H1 (cell line): ENCODE measurements around the gene JAM2. TPM values are rescaled to one million over a fixed set of nuclear protein-coding genes. Genes with fewer than 3 reads are reported as not detected.
"Not testable (repeated sequence)": the region's sequence is repeated elsewhere in the genome, so short reads cannot be mapped to it uniquely, and the experiment has no call there.

Experiments used
- CTCF ChIA-PET: fragments of 300-600 bp; sonication (Branson Sonifier 250); formaldehyde crosslinking; loops from one replicate; lab custom pipeline; 2021; ENCODE audit not compliant: partially characterized antibody; lab: Charles Lee
- POLR2A ChIA-PET: fragments of 300-600 bp; sonication (Branson Sonifier 250); formaldehyde crosslinking; loops from one replicate; lab custom pipeline; 2021; ENCODE audit warnings: inconsistent platforms; ENCODE audit not compliant: partially characterized antibody; lab: Charles Lee
- DNase-seq, 2 experiments: peaks; one replicate each; pipeline versions ENCODE4 v3.0.0 to v3.0.0-alpha.2; 2010 to 2022; ENCODE audit warnings: low spot score in 2 of 2, low read depth in 1 of 2, mixed read lengths in 1 of 2
- FAIRE-seq: peaks from 2 replicates; lab custom pipeline; 2011; peaks lifted over from hg19 to GRCh38; lab: Jason Lieb, UNC
- H2AFZ ChIP-seq: 2 replicates; pipeline ENCODE4 v1.8.1; 2012; ENCODE audit warnings: low read length, inconsistent platforms
- H2AK5ac ChIP-seq: 2 replicates; pipeline ENCODE4 v1.6.1; 2013; ENCODE audit warnings: low read depth, low read length
- H2BK120ac ChIP-seq: replicated peaks from 2 replicates; pipeline ENCODE3; 2013; ENCODE audit warnings: low read depth, low read length, inconsistent platforms
- H2BK12ac ChIP-seq: 2 replicates; pipeline ENCODE4 v1.6.1; 2013; ENCODE audit warnings: low read depth, low read length
- H2BK15ac ChIP-seq: 2 replicates; pipeline ENCODE4 v1.6.1; 2013; ENCODE audit warnings: low read length
- H2BK20ac ChIP-seq: 2 replicates; pipeline ENCODE4 v1.6.1; 2013; ENCODE audit warnings: low read length
- H2BK5ac ChIP-seq: 2 replicates; pipeline ENCODE4 v1.6.1; 2013; ENCODE audit warnings: low read depth, low read length
- H3K14ac ChIP-seq: 2 replicates; pipeline ENCODE4 v1.6.1; 2013; ENCODE audit warnings: inconsistent platforms; ENCODE audit not compliant: insufficient read length
- H3K18ac ChIP-seq: 2 replicates; pipeline ENCODE4 v1.6.1; 2013; ENCODE audit warnings: low read length; ENCODE audit errors: extremely low read depth
- H3K23ac ChIP-seq: 2 replicates; pipeline ENCODE4 v1.6.1; 2013; ENCODE audit warnings: inconsistent platforms; ENCODE audit not compliant: insufficient read length
- H3K23me2 ChIP-seq: 2 replicates; pipeline ENCODE4 v1.6.1; 2013; ENCODE audit warnings: low read depth, low read length
- H3K27ac ChIP-seq: 2 replicates; pipeline ENCODE4 v1.6.1; 2011; ENCODE audit warnings: low read depth, low read length, inconsistent platforms
- H3K27me3 ChIP-seq, 4 experiments: replicated peaks in 1 of 4; 1 replicate in 1 of 4; 2 replicates in 3 of 4; pipeline versions ENCODE4 v1.6.1 to v1.8.1; 2011 to 2013; ENCODE audit warnings: low read length in 3 of 4, mild to moderate bottlenecking in 3 of 4, inconsistent platforms in 2 of 4, mixed read lengths in 2 of 4, moderate library complexity in 1 of 4; ENCODE audit not compliant: control insufficient read depth in 3 of 4, insufficient read depth in 3 of 4; ENCODE audit errors: extremely low read depth in 1 of 4
- H3K36me3 ChIP-seq, 4 experiments: 2 replicates each; pipeline versions ENCODE4 v1.6.1 to v1.8.1; 2011 to 2013; ENCODE audit warnings: mild to moderate bottlenecking in 4 of 4, low read length in 3 of 4, moderate library complexity in 2 of 4, control low read depth in 1 of 4, inconsistent platforms in 1 of 4; ENCODE audit not compliant: insufficient read depth in 4 of 4, control insufficient read depth in 2 of 4
- H3K4ac ChIP-seq: replicated peaks from 2 replicates; pipeline ENCODE3; 2013; ENCODE audit warnings: low read length, low read depth, mixed read lengths, inconsistent platforms; ENCODE audit not compliant: insufficient read length
- H3K4me1 ChIP-seq, 4 experiments: replicated peaks in 1 of 4; 1 replicate in 1 of 4; 2 replicates in 3 of 4; pipeline versions ENCODE4 v1.6.1 to v1.8.1; 2011 to 2013; ENCODE audit warnings: low read length in 3 of 4, inconsistent platforms in 2 of 4, mixed read lengths in 1 of 4; ENCODE audit not compliant: insufficient read depth in 4 of 4, control insufficient read depth in 3 of 4
- H3K4me2 ChIP-seq, 2 experiments: 2 replicates each; pipeline versions ENCODE4 v1.6.1 to v1.8.1; 2011 to 2013; ENCODE audit warnings: low read depth in 2 of 2, low read length in 2 of 2, control low read depth in 1 of 2, inconsistent platforms in 1 of 2, mild to moderate bottlenecking in 1 of 2; ENCODE audit not compliant: insufficient read depth in 1 of 2
- H3K4me3 ChIP-seq, 4 experiments: fragments of 200-600, 300-600 bp in 1 of 4; sonication (generic), shearing (Covaris generic), sonication (Bioruptor Twin) in 1 of 4; 2 replicates each; pipeline versions ENCODE4 v1.5.1 to v1.8.1; 2011 to 2016; ENCODE audit warnings: low read length in 4 of 4, low read depth in 3 of 4, control low read depth in 2 of 4, inconsistent platforms in 2 of 4, mild to moderate bottlenecking in 2 of 4, mixed read lengths in 1 of 4, moderate library complexity in 1 of 4; ENCODE audit not compliant: insufficient read depth in 2 of 4; ENCODE audit errors: extremely low read depth in 1 of 4
- H3K56ac ChIP-seq: replicated peaks from 2 replicates; pipeline ENCODE3; 2013; ENCODE audit warnings: low read depth, mild to moderate bottlenecking, mixed read lengths, low read length, inconsistent platforms; ENCODE audit not compliant: insufficient read length
- H3K79me1 ChIP-seq: 2 replicates; pipeline ENCODE4 v1.6.1; 2013; ENCODE audit warnings: low read depth, low read length, control low read depth
- H3K79me2 ChIP-seq, 2 experiments: 2 replicates each; pipeline versions ENCODE4 v1.6.1 to v1.8.1; 2012 to 2013; ENCODE audit warnings: low read length in 2 of 2, mild to moderate bottlenecking in 2 of 2, inconsistent platforms in 1 of 2; ENCODE audit not compliant: insufficient read depth in 2 of 2, control insufficient read depth in 1 of 2
- H3K9ac ChIP-seq, 4 experiments: replicated peaks in 1 of 4; 1 replicate in 1 of 4; 2 replicates in 3 of 4; pipeline versions ENCODE4 v1.6.1 to v1.8.1; 2011 to 2013; ENCODE audit warnings: low read depth in 3 of 4, low read length in 3 of 4, control low read depth in 2 of 4, mild to moderate bottlenecking in 2 of 4, moderate library complexity in 2 of 4, inconsistent platforms in 1 of 4; ENCODE audit errors: extremely low read depth in 1 of 4
- H3K9me3 ChIP-seq, 2 experiments: 2 replicates each; pipeline versions ENCODE4 v1.6.1 to v1.8.1; 2012 to 2013; ENCODE audit warnings: mild to moderate bottlenecking in 2 of 2, moderate library complexity in 2 of 2, control low read depth in 1 of 2, inconsistent platforms in 1 of 2, low read depth in 1 of 2, low read length in 1 of 2, mixed read lengths in 1 of 2; ENCODE audit not compliant: insufficient read depth in 2 of 2
- H4K20me1 ChIP-seq, 2 experiments: replicated peaks in 1 of 2; 2 replicates each; pipeline versions ENCODE3 to v1.8.1; 2011 to 2013; ENCODE audit warnings: inconsistent platforms in 2 of 2, low read length in 2 of 2, mild to moderate bottlenecking in 1 of 2; ENCODE audit not compliant: insufficient read depth in 2 of 2, control insufficient read depth in 1 of 2
- H4K5ac ChIP-seq: 2 replicates; pipeline ENCODE4 v1.6.1; 2013; ENCODE audit warnings: low read length, low read depth, mixed read lengths, inconsistent platforms; ENCODE audit not compliant: insufficient read length
- H4K8ac ChIP-seq: 2 replicates; pipeline ENCODE4 v1.8.0; 2013; ENCODE audit warnings: mild to moderate bottlenecking, moderate library complexity, low read length, inconsistent platforms; ENCODE audit not compliant: insufficient read depth; ENCODE audit errors: extremely low read depth
- H4K91ac ChIP-seq: replicated peaks from 2 replicates; pipeline ENCODE3; 2013; ENCODE audit warnings: low read length, mixed read lengths, inconsistent platforms; ENCODE audit not compliant: insufficient read length
- WGBS, 2 experiments: shearing (Covaris generic) in 1 of 2; methylation state at CpG; one replicate each; pipeline versions ENCODE4 v1.1.6 to v1.1.7; 2013 to 2015; ENCODE audit warnings: low lambda C conversion rate in 2 of 2, mixed read lengths in 2 of 2, inconsistent platforms in 1 of 2, low coverage in 1 of 2, missing lambda C conversion rate in 1 of 2; ENCODE audit not compliant: insufficient replicate concordance in 2 of 2, insufficient coverage in 1 of 2, insufficient read length in 1 of 2; ENCODE audit errors: extremely low coverage in 1 of 2, missing lambda C conversion rate in 1 of 2; 5-methylcytosine and 5-hydroxymethylcytosine counted together
- polyA plus RNA-seq, 7 experiments: library from polyadenylated mRNA; depleted of rRNA in 3 of 7; stranded (reverse) in 5 of 7; unstranded in 2 of 7; fragments of >200 nt in 5 of 7; fragments of 200-250 nt in 2 of 7; gene quantifications; 1 replicate in 5 of 7; 2 replicates in 1 of 7; 4 replicates in 1 of 7; pipeline versions ENCODE4 v1.2.1 to v1.2.3, GENCODE V29; 2011 to 2013; ENCODE audit warnings: missing spikeins in 2 of 7, mixed read lengths in 2 of 7
- total RNA-seq: library from RNA; stranded (reverse); fragmentation: NEBNext Ultra II Directional; extraction: Animal tissue kit (Norgen Biotek cat#: 25700); gene quantifications from 2 replicates; pipeline ENCODE4 v1.2.1, GENCODE V29; 2021

The JAM2 gene
- total and polyA plus RNA-seq, 2 of the 8 experiments (the other 6 are each of a cell fraction or from before 2014, with no cell fraction given), result 4.9 to 9.5 TPM

GRCh38 chr21:25714066-25714465 is 75.0 kb downstream of the JAM2 start:
- FAIRE-seq, H3K4me3 ChIP-seq, POLR2A ChIA-PET, H3K18ac ChIP-seq, H3K79me2 ChIP-seq, H3K56ac ChIP-seq, H3K36me3 ChIP-seq, H2BK120ac ChIP-seq, H2BK15ac ChIP-seq, H4K5ac ChIP-seq, H3K9me3 ChIP-seq, H4K20me1 ChIP-seq, H3K27ac ChIP-seq, DNase-seq, H3K4me2 ChIP-seq, H2BK12ac ChIP-seq, H4K91ac ChIP-seq, H3K23me2 ChIP-seq, H3K23ac ChIP-seq, H2AFZ ChIP-seq, H2BK20ac ChIP-seq, H3K4ac ChIP-seq, H3K27me3 ChIP-seq, H4K8ac ChIP-seq, H3K79me1 ChIP-seq, H2AK5ac ChIP-seq, H3K9ac ChIP-seq, H3K4me1 ChIP-seq, H2BK5ac ChIP-seq, H3K14ac ChIP-seq: not testable (repeated sequence)
- 96% methylated on average over 10 of the region's 10 CpGs; no CpG with 5 or more reads in 1 of the 2 experiments for WGBS, 2 experiments
- CTCF ChIA-PET, result interaction anchor here (1.0 to 1.1 kb wide), 2 partner anchors 71 to 106 kb away, joined by 3 read pairs; no protein-coding TSS in a partner anchor
